Measurements from ENCODE around the gene SLC2A4.
A peak's percentile ranks its signal among the peaks of the same experiment; 100 is the strongest.

The SLC2A4 gene

GRCh38 chr17:7327056-7327455 is 45.5 kb downstream of the SLC2A4 start:
- WGBS = 100% methylated on average over 6 of the region's 7 CpGs

GRCh38 chr17:7327501-7327900 is 46.0 kb downstream of the SLC2A4 start:
- no peak overlapping the region for H2BK5ac ChIP-seq (ENCODE audit: low read depth, low read length, poor library complexity, severe bottlenecking)
- H2BK15ac ChIP-seq (ENCODE audit: low read depth, poor library complexity, severe bottlenecking) = no peak overlapping the region
- H3K14ac ChIP-seq (ENCODE audit: low read length in 2 of 2) = no peak overlapping the region
- no peak overlapping the region for H3K27ac ChIP-seq (ENCODE audit: low read length, poor library complexity, severe bottlenecking)
- no peak overlapping the region for H2AK5ac ChIP-seq (ENCODE audit: low read length, severe bottlenecking)
- H3K4ac ChIP-seq (ENCODE audit: low read depth in 1 of 2, low read length in 2 of 2) = no peak overlapping the region
- H3K23ac ChIP-seq (ENCODE audit: low read length in 2 of 2) = no peak overlapping the region
- no peaks in the 10 kb centered on the region for H3K27me3 ChIP-seq (ENCODE audit: control insufficient read depth in 1 of 2, insufficient read depth in 1 of 2, low read length in 2 of 2)
- H4K91ac ChIP-seq (ENCODE audit: low read length) = peak overlapping the region; percentile 16
- no peak overlapping the region for H4K8ac ChIP-seq (ENCODE audit: low read length)
- H3K4me3 ChIP-seq (ENCODE audit: insufficient read depth in 1 of 2, low read depth in 1 of 2, low read length in 2 of 2) = peak overlapping the region in 1 of 2 experiments; percentile 100
- H3K9ac ChIP-seq (ENCODE audit: low read length) = peak overlapping the region; percentile 93
- peaks cover 40 to 46% of the 10 kb centered on the region in 2 experiments for H3K36me3 ChIP-seq (ENCODE audit: control insufficient read depth in 1 of 2, insufficient read depth in 2 of 2, low read depth in 1 of 2, low read length in 2 of 2)
- no peak for DNase-seq
- H3K9me3 ChIP-seq (ENCODE audit: control insufficient read depth, low read length) = no peaks in the 10 kb centered on the region
- no peak overlapping the region for H3K18ac ChIP-seq (ENCODE audit: low read depth in 1 of 2, low read length in 2 of 2)
- H2BK12ac ChIP-seq (ENCODE audit: low read length in 2 of 2) = no peak overlapping the region
- no peak overlapping the region for H2BK120ac ChIP-seq (ENCODE audit: low read depth, low read length)
- H3K79me1 ChIP-seq (replicated peaks; ENCODE audit: low read length, poor library complexity, severe bottlenecking) = peaks cover 42% of the 10 kb centered on the region
- H2AFZ ChIP-seq (ENCODE audit: low read depth, low read length) = no peak overlapping the region
- peaks cover 19% of the 10 kb centered on the region for H3K4me1 ChIP-seq (ENCODE audit: control insufficient read depth, insufficient read depth, low read depth, low read length)
- WGBS = 95% methylated on average over 17 of the region's 17 CpGs
- H3K4me2 ChIP-seq (ENCODE audit: low read length, poor library complexity, severe bottlenecking) = peak overlapping the region; percentile 17

More at GRCh38 chr17:7327056-7327455, 45.5 kb downstream of the SLC2A4 start:
- no peak overlapping the region for H3K23ac ChIP-seq (ENCODE audit: low read length in 2 of 2)
- no peak for DNase-seq
- no peak overlapping the region for H2BK5ac ChIP-seq (ENCODE audit: low read depth, low read length, poor library complexity, severe bottlenecking)
- H2BK15ac ChIP-seq (ENCODE audit: low read depth, poor library complexity, severe bottlenecking) = no peak overlapping the region
- no peak overlapping the region for H3K4ac ChIP-seq (ENCODE audit: low read depth in 1 of 2, low read length in 2 of 2)
- H3K9me3 ChIP-seq (ENCODE audit: control insufficient read depth, low read length) = no peaks in the 10 kb centered on the region
- H3K27ac ChIP-seq (ENCODE audit: low read length, poor library complexity, severe bottlenecking) = no peak overlapping the region
- H2AK5ac ChIP-seq (ENCODE audit: low read length, severe bottlenecking) = no peak overlapping the region
- H3K4me1 ChIP-seq (ENCODE audit: control insufficient read depth, insufficient read depth, low read depth, low read length) = peaks cover 19% of the 10 kb centered on the region
- H3K18ac ChIP-seq (ENCODE audit: low read depth in 1 of 2, low read length in 2 of 2) = no peak overlapping the region
- no peak overlapping the region for H4K8ac ChIP-seq (ENCODE audit: low read length)
- no peak overlapping the region for H2AFZ ChIP-seq (ENCODE audit: low read depth, low read length)
- no peaks in the 10 kb centered on the region for H3K27me3 ChIP-seq (ENCODE audit: control insufficient read depth in 1 of 2, insufficient read depth in 1 of 2, low read length in 2 of 2)
- H3K36me3 ChIP-seq (ENCODE audit: control insufficient read depth in 1 of 2, insufficient read depth in 2 of 2, low read depth in 1 of 2, low read length in 2 of 2) = peaks cover 45 to 51% of the 10 kb centered on the region in 2 experiments
- peak overlapping the region; percentile 93 for H3K9ac ChIP-seq (ENCODE audit: low read length)
- H3K79me1 ChIP-seq (replicated peaks; ENCODE audit: low read length, poor library complexity, severe bottlenecking) = peaks cover 44% of the 10 kb centered on the region
- no peak overlapping the region for H3K14ac ChIP-seq (ENCODE audit: low read length in 2 of 2)
- H2BK120ac ChIP-seq (ENCODE audit: low read depth, low read length) = no peak overlapping the region
- no peak overlapping the region for H4K91ac ChIP-seq (ENCODE audit: low read length)
- H3K4me3 ChIP-seq (ENCODE audit: insufficient read depth in 1 of 2, low read depth in 1 of 2, low read length in 2 of 2) = no peak overlapping the region
- H2BK12ac ChIP-seq (ENCODE audit: low read length in 2 of 2) = no peak overlapping the region
- no peak overlapping the region for H3K4me2 ChIP-seq (ENCODE audit: low read length, poor library complexity, severe bottlenecking)

- Histone ChIP-seq H4K91ac (ENCODE audit: low read length) (no peak overlapping the region), H3K9ac (ENCODE audit: low read length) (peak overlapping the region; percentile 93), H2AK5ac (ENCODE audit: low read length, severe bottlenecking) (no peak overlapping the region), H3K79me1 (replicated peaks; ENCODE audit: low read length, poor library complexity, severe bottlenecking) (peaks cover 37% of the 10 kb centered on the region), H2BK15ac (ENCODE audit: low read depth, poor library complexity, severe bottlenecking) (no peak overlapping the region), H3K23ac (ENCODE audit: low read length in 2 of 2) (no peak overlapping the region), H3K4me1 (ENCODE audit: control insufficient read depth, insufficient read depth, low read depth, low read length) (peaks cover 19% of the 10 kb centered on the region), H3K18ac (ENCODE audit: low read depth in 1 of 2, low read length in 2 of 2) (no peak overlapping the region), H3K4ac (ENCODE audit: low read depth in 1 of 2, low read length in 2 of 2) (no peak overlapping the region), H3K27me3 (ENCODE audit: control insufficient read depth in 1 of 2, insufficient read depth in 1 of 2, low read length in 2 of 2) (no peaks in the 10 kb centered on the region), H2BK120ac (ENCODE audit: low read depth, low read length) (no peak overlapping the region), H3K36me3 (ENCODE audit: control insufficient read depth in 1 of 2, insufficient read depth in 2 of 2, low read depth in 1 of 2, low read length in 2 of 2) (peaks cover 35 to 41% of the 10 kb centered on the region in 2 experiments), H2BK12ac (ENCODE audit: low read length in 2 of 2) (no peak overlapping the region), H2AFZ (ENCODE audit: low read depth, low read length) (no peak overlapping the region), H3K4me3 (ENCODE audit: insufficient read depth in 1 of 2, low read depth in 1 of 2, low read length in 2 of 2) (peak overlapping the region in 1 of 2 experiments; percentile 100), H3K27ac (ENCODE audit: low read length, poor library complexity, severe bottlenecking) (no peak overlapping the region), H3K9me3 (ENCODE audit: control insufficient read depth, low read length) (no peaks in the 10 kb centered on the region), H2BK5ac (ENCODE audit: low read depth, low read length, poor library complexity, severe bottlenecking) (no peak overlapping the region), H3K4me2 (ENCODE audit: low read length, poor library complexity, severe bottlenecking) (peak overlapping the region; percentile 17), H3K14ac (ENCODE audit: low read length in 2 of 2) (no peak overlapping the region), H4K8ac (ENCODE audit: low read length) (no peak overlapping the region)
- DNase-seq = no peak
- WGBS = 100% methylated on average over 1 of the region's 1 CpG
Measured at GRCh38 chr17:7328009-7328408, 46.5 kb downstream of the SLC2A4 start.

- peak within 1 kb of the TSS; percentile 97 for H3K4me2 ChIP-seq (ENCODE audit: low read length, poor library complexity, severe bottlenecking)
- H3K18ac ChIP-seq (ENCODE audit: low read depth in 1 of 2, low read length in 2 of 2) = peak within 1 kb of the TSS; percentile 64 to 91
- H3K27me3 ChIP-seq (ENCODE audit: control insufficient read depth in 1 of 2, insufficient read depth in 1 of 2, low read length in 2 of 2) = no peaks in the 10 kb centered on the region
- H2BK12ac ChIP-seq (ENCODE audit: low read length in 2 of 2) = peak within 1 kb of the TSS in 1 of 2 experiments; percentile 75
- H3K4me3 ChIP-seq (ENCODE audit: insufficient read depth in 1 of 2, low read depth in 1 of 2, low read length in 2 of 2) = peak within 1 kb of the TSS; percentile 76 to 100
- H2BK120ac ChIP-seq (ENCODE audit: low read depth, low read length) = no peak within 1 kb of the TSS
- no peaks in the 10 kb centered on the region for H3K9me3 ChIP-seq (ENCODE audit: control insufficient read depth, low read length)
- H4K8ac ChIP-seq (ENCODE audit: low read length) = peak within 1 kb of the TSS; percentile 90
- no peak within 1 kb of the TSS for H3K23ac ChIP-seq (ENCODE audit: low read length in 2 of 2)
- H3K4ac ChIP-seq (ENCODE audit: low read depth in 1 of 2, low read length in 2 of 2) = peak within 1 kb of the TSS in 1 of 2 experiments; percentile 81
- H3K79me1 ChIP-seq (replicated peaks; ENCODE audit: low read length, poor library complexity, severe bottlenecking) = peaks cover 29% of the 10 kb centered on the region
- H2AFZ ChIP-seq (ENCODE audit: low read depth, low read length) = peak within 1 kb of the TSS; percentile 79
- DNase-seq = peak; percentile 59
- peak within 1 kb of the TSS in 1 of 2 experiments; percentile 46 for H3K14ac ChIP-seq (ENCODE audit: low read length in 2 of 2)
- H3K36me3 ChIP-seq (ENCODE audit: control insufficient read depth in 1 of 2, insufficient read depth in 2 of 2, low read depth in 1 of 2, low read length in 2 of 2) = peaks cover 28 to 32% of the 10 kb centered on the region in 2 experiments
- H3K9ac ChIP-seq (ENCODE audit: low read length) = peak within 1 kb of the TSS; percentile 93
- peak within 1 kb of the TSS; percentile 88 for H3K27ac ChIP-seq (ENCODE audit: low read length, poor library complexity, severe bottlenecking)
- H2BK15ac ChIP-seq (ENCODE audit: low read depth, poor library complexity, severe bottlenecking) = peak within 1 kb of the TSS; percentile 50
- peak within 1 kb of the TSS; percentile 91 for H4K91ac ChIP-seq (ENCODE audit: low read length)
- no peak within 1 kb of the TSS for H2AK5ac ChIP-seq (ENCODE audit: low read length, severe bottlenecking)
- under 1% methylated on average over 34 of the region's 50 CpGs for WGBS
- peak within 1 kb of the TSS; percentile 48 for H2BK5ac ChIP-seq (ENCODE audit: low read depth, low read length, poor library complexity, severe bottlenecking)
- H3K4me1 ChIP-seq (ENCODE audit: control insufficient read depth, insufficient read depth, low read depth, low read length) = peaks cover 19% of the 10 kb centered on the region
Measured at GRCh38 chr17:7328840-7329373, 47.4 kb downstream of the SLC2A4 start, which contains the start of gene NEURL4. Gene NEURL4, minus strand, starts transcription at chr17:7329335. Its CDS starts 23 bp downstream, at chr17:7329312.

Measured in mesenchymal stem cell (in vitro differentiated cells and primary cell).